ENCODE results near the gene TXNL4A. TPM values are rescaled to one million over a fixed set of nuclear protein-coding genes. Genes with fewer than 3 reads are reported as not detected.

TXNL4A gene
- total RNA-seq, 1 donor from 2014 or later = 104 TPM

- TF ChIP-seq CTCF (IDR thresholded peaks at IDR 0.05; ENCODE audit: unreplicated experiment) = no peak
- H3K4me3 Mint-ChIP-seq (ENCODE audit: low read depth) = no peak overlapping the region
- H3K36me3 Mint-ChIP-seq (ENCODE audit: insufficient read depth) = peaks cover 6% of the 10 kb centered on the region
- H3K27ac Mint-ChIP-seq = no peak overlapping the region
- DNase-seq (ENCODE audit: low spot score, unreplicated experiment) = no peak
- H3K4me1 Mint-ChIP-seq (ENCODE audit: low read depth) = peaks cover 23% of the 10 kb centered on the region
- H3K9me3 Mint-ChIP-seq (ENCODE audit: low read depth) = no peaks in the 10 kb centered on the region
- no peaks in the 10 kb centered on the region for H3K27me3 Mint-ChIP-seq
Observed at GRCh38 chr18:79983253-79983652, 5.1 kb downstream of the TXNL4A start.

- no peak overlapping the region for H3K27ac Mint-ChIP-seq
- no peaks in the 10 kb centered on the region for H3K27me3 Mint-ChIP-seq
- TF ChIP-seq CTCF (IDR thresholded peaks at IDR 0.05; ENCODE audit: unreplicated experiment) = no peak
- DNase-seq (ENCODE audit: low spot score, unreplicated experiment) = no peak
- H3K4me3 Mint-ChIP-seq (ENCODE audit: low read depth) = no peak overlapping the region
- no peaks in the 10 kb centered on the region for H3K9me3 Mint-ChIP-seq (ENCODE audit: low read depth)
- peaks cover 23% of the 10 kb centered on the region for H3K4me1 Mint-ChIP-seq (ENCODE audit: low read depth)
- peaks cover 6% of the 10 kb centered on the region for H3K36me3 Mint-ChIP-seq (ENCODE audit: insufficient read depth)
Observed at GRCh38 chr18:79982736-79983135, 5.6 kb downstream of the TXNL4A start.

GRCh38 chr18:79980585-79980984 lies 7.8 kb downstream of the TXNL4A start:
- no peak for TF ChIP-seq CTCF (IDR thresholded peaks at IDR 0.05; ENCODE audit: unreplicated experiment)
- Mint-ChIP-seq H3K27me3 (no peaks in the 10 kb centered on the region), H3K4me3 (ENCODE audit: low read depth) (no peak overlapping the region), H3K27ac (peak overlapping the region; percentile 3), H3K4me1 (ENCODE audit: low read depth) (peaks cover 10% of the 10 kb centered on the region), H3K9me3 (ENCODE audit: low read depth) (no peaks in the 10 kb centered on the region), H3K36me3 (ENCODE audit: insufficient read depth) (peaks cover 7% of the 10 kb centered on the region)
- DNase-seq (ENCODE audit: low spot score, unreplicated experiment) = no peak

- H3K4me1 Mint-ChIP-seq (ENCODE audit: low read depth) = peaks cover 9% of the 10 kb centered on the region
- no peaks in the 10 kb centered on the region for H3K9me3 Mint-ChIP-seq (ENCODE audit: low read depth)
- no peak for DNase-seq (ENCODE audit: low spot score, unreplicated experiment)
- H3K4me3 Mint-ChIP-seq (ENCODE audit: low read depth) = no peak overlapping the region
- peak overlapping the region; percentile 12 for H3K27ac Mint-ChIP-seq
- H3K27me3 Mint-ChIP-seq = no peaks in the 10 kb centered on the region
- no peak for TF ChIP-seq CTCF (IDR thresholded peaks at IDR 0.05; ENCODE audit: unreplicated experiment)
- H3K36me3 Mint-ChIP-seq (ENCODE audit: insufficient read depth) = peaks cover 11% of the 10 kb centered on the region
Observed at GRCh38 chr18:79979843-79980242, 8.5 kb downstream of the TXNL4A start.

GRCh38 chr18:79975985-79976680 lies 12.2 kb downstream of the TXNL4A start:
- Mint-ChIP-seq H3K9me3 (ENCODE audit: low read depth) (no peaks in the 10 kb centered on the region), H3K36me3 (ENCODE audit: insufficient read depth) (peaks cover 24% of the 10 kb centered on the region), H3K27me3 (no peaks in the 10 kb centered on the region), H3K4me1 (ENCODE audit: low read depth) (peaks cover 8% of the 10 kb centered on the region), H3K4me3 (ENCODE audit: low read depth) (no peak overlapping the region), H3K27ac (no peak overlapping the region)
- no peak for DNase-seq (ENCODE audit: low spot score, unreplicated experiment)
- no peak for TF ChIP-seq CTCF (IDR thresholded peaks at IDR 0.05; ENCODE audit: unreplicated experiment)

Measured in progenitor cell of endocrine pancreas (in vitro differentiated cells).